Spleen (tissue), 11 donors: ENCODE measurements around the gene CYP1A1. TPM values are rescaled to one million over a fixed set of nuclear protein-coding genes. Genes with fewer than 3 reads are reported as not detected.

ENCODE experiments used
- DNase-seq: peaks from one replicate; pipeline ENCODE4 v3.0.0-alpha.2; 2020
- H3K27ac ChIP-seq, 8 donors: fragments of 200-600 bp; sonication (generic) in 7 of 8; 1 replicate in 4 of 8; 2 replicates in 4 of 8; pipeline versions ENCODE4 v1.5.0 to v1.8.0; 2016 to 2021; ENCODE audit warnings: inconsistent platforms in 4 of 8, mild to moderate bottlenecking in 4 of 8, moderate library complexity in 1 of 8
- H3K27me3 ChIP-seq, 7 donors: fragments of 200-600 bp; sonication (generic) in 6 of 7; replicated peaks in 1 of 7; 1 replicate in 4 of 7; 2 replicates in 3 of 7; pipeline versions ENCODE4 v1.5.0 to v1.8.0; 2016 to 2021; ENCODE audit warnings: inconsistent platforms in 3 of 7, mild to moderate bottlenecking in 1 of 7
- H3K36me3 ChIP-seq, 6 donors: fragments of 200-600 bp; sonication (generic) in 5 of 6; 1 replicate in 4 of 6; 2 replicates in 2 of 6; pipeline versions ENCODE4 v1.5.0 to v1.8.0; 2016 to 2021; ENCODE audit warnings: inconsistent platforms in 2 of 6
- H3K4me1 ChIP-seq, 6 donors: fragments of 200-600 bp; sonication (generic) in 5 of 6; 1 replicate in 3 of 6; 2 replicates in 3 of 6; pipeline versions ENCODE4 v1.5.0 to v1.8.0; 2016 to 2021; ENCODE audit warnings: inconsistent platforms in 3 of 6
- H3K4me3 ChIP-seq, 8 donors: fragments of 200-600 bp; sonication (generic) in 7 of 8; 1 replicate in 4 of 8; 2 replicates in 4 of 8; pipeline versions ENCODE4 v1.5.0 to v1.8.0; 2016 to 2021; ENCODE audit warnings: inconsistent platforms in 4 of 8, mild to moderate bottlenecking in 4 of 8, moderate library complexity in 2 of 8
- H3K9me3 ChIP-seq, 8 donors: fragments of 200-600 bp; sonication (generic) in 7 of 8; 1 replicate in 4 of 8; 2 replicates in 4 of 8; pipeline versions ENCODE4 v1.5.0 to v1.8.0; 2016 to 2021; ENCODE audit warnings: inconsistent platforms in 4 of 8
- POLR2A ChIP-seq, 3 donors: fragments of 450-650 bp; IDR thresholded peaks; one replicate each; pipeline ENCODE4 v1.5.1; 2017; ENCODE audit warnings: antibody characterized with exemption in 3 of 3, mild to moderate bottlenecking in 1 of 3
- POLR2AphosphoS5 ChIP-seq, 3 donors: sonication (generic); formaldehyde crosslinking; IDR thresholded peaks; one replicate each; pipeline ENCODE4 v1.5.1; 2017; ENCODE audit warnings: antibody characterized with exemption in 3 of 3
- WGBS, 5 donors: extraction: QIAGEN DNeasy Blood & Tissue Kit in 3 of 5; methylation state at CpG; one replicate each; pipeline versions ENCODE4 v1.1.5 to v1.1.7; 2013 to 2018; 5-methylcytosine and 5-hydroxymethylcytosine counted together
- intact Hi-C: fragments of 100-400 bp; cut with DNase I; formaldehyde crosslinking; loops from one replicate; pipeline ENCODE4 v1.15.0; 2023; ENCODE audit warnings: low total_unique reads
- polyA plus RNA-seq, 3 donors: library from polyadenylated mRNA; stranded (reverse); fragments of 200-250 nt; gene quantifications; one replicate each; pipeline ENCODE4 v1.2.1, GENCODE V29; 2013
- total RNA-seq, 7 donors: library from RNA; depleted of rRNA in 3 of 7; stranded (reverse); fragments of >200 nt in 3 of 7; fragmentation: NEBNext Ultra II Directional in 4 of 7; extraction: Animal tissue kit (Norgen Biotek cat#: 25700) in 4 of 7; gene quantifications; one replicate each; pipeline versions ENCODE4 v1.1.0 to v1.2.1, GENCODE V29; 2016 to 2021
- TF ChIP-seq, protein P1 (sequence below), 11 experiments: fragments of 200-600 bp in 7 of 11; fragments of 450-650 bp in 4 of 11; sonication (generic) in 4 of 11; IDR thresholded peaks in 8 of 11; conservative IDR thresholded peaks in 3 of 11; 1 replicate in 7 of 11; 2 replicates in 4 of 11; pipeline versions ENCODE4 v1.4.0 to v1.8.0; 2016 to 2021; ENCODE audit warnings: antibody characterized with exemption in 11 of 11, inconsistent platforms in 4 of 11, mild to moderate bottlenecking in 1 of 11
- donor health status: healthy with polysubstance abuse.
- donor health status: DM: no; HTN: no; CAD: no; lungs with moderate emphysema.
- donor health status: DM: no; HTN: no; CAD: no.
- donor health status: Bipolar disorder and iron deficiency.
- donor health status: healthy.
- donor health status: DM: no; HTN: no; CAD: no.
- donor health status: DM: yes; HTN: yes; CAD: no.

The CYP1A1 gene
- total and polyA plus RNA-seq, 10 donors: 0.03 to 1.1 (median 0.05) TPM; not detected in 6

DNA sequence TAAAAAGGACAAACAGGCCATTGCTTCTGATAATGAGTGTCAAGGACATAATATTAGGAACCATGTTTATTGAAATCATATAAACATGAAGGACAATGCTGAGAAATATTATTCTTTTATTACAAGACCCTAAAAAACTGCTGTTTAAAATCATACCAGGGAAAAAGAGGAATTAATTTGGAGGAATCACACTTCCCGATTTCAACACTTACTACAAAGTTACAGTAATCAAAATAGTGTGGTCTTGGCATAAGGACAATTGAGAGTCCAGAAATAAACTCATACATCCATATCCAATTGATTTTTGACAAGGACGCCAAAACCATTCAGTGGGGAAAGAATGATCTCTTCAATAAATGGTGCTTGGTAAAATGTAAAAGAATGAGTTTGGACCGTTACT lies 13.0 kb downstream of the CYP1A1 start:
- H3K4me3 ChIP-seq: no peak overlapping the region
- peaks cover 0 to 35% (median 9%) of the 10 kb centered on the region in 6 donors for H3K4me1 ChIP-seq
- H3K27me3 ChIP-seq: peaks cover 0 to 16% (median 0%) of the 10 kb centered on the region in 7 donors
- 69 to 76% (median 70%) methylated on average over 3 of the region's 3 CpGs for WGBS, 5 donors
- no peaks in the 10 kb centered on the region for H3K9me3 ChIP-seq
- no peaks in the 10 kb centered on the region for H3K36me3 ChIP-seq
- TF ChIP-seq POLR2AphosphoS5 (IDR thresholded peaks at IDR 0.05): no peak
- TF ChIP-seq POLR2A (IDR thresholded peaks at IDR 0.05): no peak
- TF ChIP-seq, protein P1, sequence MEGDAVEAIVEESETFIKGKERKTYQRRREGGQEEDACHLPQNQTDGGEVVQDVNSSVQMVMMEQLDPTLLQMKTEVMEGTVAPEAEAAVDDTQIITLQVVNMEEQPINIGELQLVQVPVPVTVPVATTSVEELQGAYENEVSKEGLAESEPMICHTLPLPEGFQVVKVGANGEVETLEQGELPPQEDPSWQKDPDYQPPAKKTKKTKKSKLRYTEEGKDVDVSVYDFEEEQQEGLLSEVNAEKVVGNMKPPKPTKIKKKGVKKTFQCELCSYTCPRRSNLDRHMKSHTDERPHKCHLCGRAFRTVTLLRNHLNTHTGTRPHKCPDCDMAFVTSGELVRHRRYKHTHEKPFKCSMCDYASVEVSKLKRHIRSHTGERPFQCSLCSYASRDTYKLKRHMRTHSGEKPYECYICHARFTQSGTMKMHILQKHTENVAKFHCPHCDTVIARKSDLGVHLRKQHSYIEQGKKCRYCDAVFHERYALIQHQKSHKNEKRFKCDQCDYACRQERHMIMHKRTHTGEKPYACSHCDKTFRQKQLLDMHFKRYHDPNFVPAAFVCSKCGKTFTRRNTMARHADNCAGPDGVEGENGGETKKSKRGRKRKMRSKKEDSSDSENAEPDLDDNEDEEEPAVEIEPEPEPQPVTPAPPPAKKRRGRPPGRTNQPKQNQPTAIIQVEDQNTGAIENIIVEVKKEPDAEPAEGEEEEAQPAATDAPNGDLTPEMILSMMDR (IDR thresholded peaks at IDR 0.05 in 8 of 11, conservative IDR thresholded peaks at IDR 0.05 in 3 of 11): no peak
- peak overlapping the region in 1 of 8 donors; percentile 37 for H3K27ac ChIP-seq
- no peak for DNase-seq
- intact Hi-C loops: no loop called here

DNA sequence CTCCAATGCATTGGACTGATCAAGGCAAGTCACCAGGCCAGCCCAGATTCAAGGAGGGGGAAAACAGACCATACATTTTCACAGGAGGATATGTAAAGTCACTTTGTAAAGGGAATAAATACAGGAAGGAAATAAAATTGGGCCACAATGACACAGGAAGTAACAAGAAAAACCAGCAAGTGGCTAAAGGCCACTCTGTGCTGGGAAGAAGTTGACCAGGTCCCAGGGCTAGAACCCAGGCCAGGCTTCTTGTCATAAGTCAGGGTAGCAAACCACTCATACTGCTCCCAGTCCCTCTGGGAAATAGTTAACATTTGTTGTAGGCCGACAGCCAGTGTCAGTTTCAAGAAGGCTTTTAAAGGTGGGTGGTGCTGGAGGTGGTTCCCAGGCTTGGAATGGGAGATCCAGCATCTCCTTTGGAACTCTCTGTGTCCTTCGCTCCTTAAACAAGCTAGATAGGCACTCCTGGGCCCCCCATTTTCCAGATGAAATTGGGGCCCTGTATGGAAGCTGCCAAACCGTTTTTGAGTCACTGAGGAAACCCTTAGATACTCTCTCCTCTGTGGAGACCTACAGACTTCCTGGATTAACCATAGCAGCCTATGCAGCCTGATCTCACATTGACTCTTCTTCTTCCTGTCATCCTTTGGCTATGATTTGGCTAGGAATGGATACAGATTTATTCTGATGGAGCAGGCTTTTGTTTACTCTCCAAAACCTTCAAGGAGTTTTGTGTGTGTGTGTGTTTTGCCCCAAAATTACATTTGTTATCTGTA lies 14.8 kb downstream of the CYP1A1 start:
- H3K4me3 ChIP-seq: peak overlapping the region in 1 of 8 donors; percentile 19
- intact Hi-C loops: no loop called here
- peaks cover 0 to 20% (median 0%) of the 10 kb centered on the region in 7 donors for H3K27me3 ChIP-seq
- H3K9me3 ChIP-seq: no peaks in the 10 kb centered on the region
- H3K36me3 ChIP-seq: no peaks in the 10 kb centered on the region
- H3K4me1 ChIP-seq: peaks cover 0 to 35% (median 9%) of the 10 kb centered on the region in 6 donors
- no peak for DNase-seq
- TF ChIP-seq POLR2AphosphoS5 (IDR thresholded peaks at IDR 0.05) (no peak), POLR2A (IDR thresholded peaks at IDR 0.05) (no peak)
- TF ChIP-seq, protein P1 (IDR thresholded peaks at IDR 0.05 in 8 of 11, conservative IDR thresholded peaks at IDR 0.05 in 3 of 11): no peak
- peak overlapping the region in 7 of 8 donors; percentile 9 to 76 (median 58) for H3K27ac ChIP-seq
- 44 to 67% (median 49%) methylated on average over 3 of the region's 3 CpGs for WGBS, 5 donors

DNA sequence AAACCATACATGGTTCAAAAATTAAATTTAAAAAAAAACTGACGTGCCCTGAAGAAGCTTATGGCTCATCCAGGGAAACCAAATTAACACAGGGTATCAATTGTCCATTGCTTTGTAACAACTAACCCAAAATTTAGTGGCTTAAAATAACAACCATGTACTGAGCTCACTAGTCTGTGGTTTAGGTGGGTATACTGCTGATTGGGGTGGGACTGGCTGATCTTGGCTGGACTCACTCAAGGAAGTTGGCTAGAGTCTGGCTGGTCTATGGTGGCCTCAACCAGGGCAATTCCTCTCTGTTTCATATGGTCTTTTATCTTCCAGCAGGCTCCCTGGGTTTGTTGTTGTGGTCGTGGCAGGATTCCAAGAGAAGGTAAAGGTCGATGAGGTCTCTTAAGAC lies 15.4 kb downstream of the CYP1A1 start:
- intact Hi-C loops: no loop called here
- peaks cover 0 to 35% (median 9%) of the 10 kb centered on the region in 6 donors for H3K4me1 ChIP-seq
- 70 to 78% (median 71%) methylated on average over 3 of the region's 3 CpGs for WGBS, 5 donors
- no peak for DNase-seq
- no peaks in the 10 kb centered on the region for H3K36me3 ChIP-seq
- TF ChIP-seq, protein P1 (IDR thresholded peaks at IDR 0.05 in 8 of 11, conservative IDR thresholded peaks at IDR 0.05 in 3 of 11): no peak
- no peak for TF ChIP-seq POLR2A (IDR thresholded peaks at IDR 0.05)
- TF ChIP-seq POLR2AphosphoS5 (IDR thresholded peaks at IDR 0.05): no peak
- H3K4me3 ChIP-seq: no peak overlapping the region
- peak overlapping the region in 5 of 8 donors; percentile 26 to 76 (median 70) for H3K27ac ChIP-seq
- no peaks in the 10 kb centered on the region for H3K9me3 ChIP-seq
- peaks cover 0 to 21% (median 0%) of the 10 kb centered on the region in 7 donors for H3K27me3 ChIP-seq

DNA sequence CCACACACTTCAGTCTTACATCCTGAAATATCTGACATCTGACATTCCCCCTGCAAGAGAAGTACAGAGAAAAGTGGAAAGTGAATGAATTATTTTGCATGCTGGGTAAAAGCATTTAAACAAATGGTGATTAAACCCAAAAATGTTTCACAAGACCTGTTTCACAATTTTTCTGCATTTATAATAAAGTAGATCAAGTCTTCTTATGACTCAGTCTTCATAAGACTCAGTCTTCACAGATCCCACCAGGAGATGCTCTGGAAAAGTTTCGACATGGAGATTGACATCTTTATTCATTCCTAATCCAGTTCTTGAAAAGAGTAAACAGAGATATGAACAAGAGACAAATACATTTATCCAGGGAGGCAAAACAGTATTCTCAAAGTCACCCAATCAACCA lies 16.3 kb downstream of the CYP1A1 start:
- no peak for DNase-seq
- Histone ChIP-seq H3K36me3 (no peaks in the 10 kb centered on the region), H3K4me3 (no peak overlapping the region), H3K4me1 (peaks cover 0 to 35% (median 9%) of the 10 kb centered on the region in 6 donors), H3K27me3 (peaks cover 0 to 30% (median 0%) of the 10 kb centered on the region in 7 donors), H3K9me3 (no peaks in the 10 kb centered on the region), H3K27ac (no peak overlapping the region)
- no peak for TF ChIP-seq POLR2A (IDR thresholded peaks at IDR 0.05)
- TF ChIP-seq, protein P1 (IDR thresholded peaks at IDR 0.05 in 8 of 11, conservative IDR thresholded peaks at IDR 0.05 in 3 of 11): no peak
- TF ChIP-seq POLR2AphosphoS5 (IDR thresholded peaks at IDR 0.05): no peak
- 55 to 70% (median 67%) methylated on average over 1 of the region's 1 CpG for WGBS, 5 donors
- intact Hi-C loops: no loop called here
